Duodenal mucosa (tissue), 2 donors: ENCODE measurements around the gene CAND1.

Experiments used
- H3K27ac ChIP-seq: one replicate; pipeline ENCODE4 v1.7.0; 2013; ENCODE audit warnings: low read depth, low read length
- H3K27me3 ChIP-seq, 2 donors: one replicate each; pipeline ENCODE4 v1.7.0; 2013; ENCODE audit warnings: low read length in 2 of 2, control low read depth in 1 of 2; ENCODE audit not compliant: insufficient read depth in 2 of 2, control insufficient read depth in 1 of 2
- H3K36me3 ChIP-seq, 2 donors: one replicate each; pipeline ENCODE4 v1.7.0; 2013; ENCODE audit warnings: low read length in 2 of 2, control low read depth in 1 of 2; ENCODE audit not compliant: insufficient read depth in 2 of 2, control insufficient read depth in 1 of 2
- H3K4me1 ChIP-seq, 2 donors: one replicate each; pipeline ENCODE4 v1.7.0; 2013; ENCODE audit warnings: low read length in 2 of 2, control low read depth in 1 of 2; ENCODE audit not compliant: insufficient read depth in 2 of 2, control insufficient read depth in 1 of 2
- H3K4me3 ChIP-seq, 2 donors: one replicate each; pipeline ENCODE4 v1.7.0; 2013; ENCODE audit warnings: low read length in 2 of 2, low read depth in 1 of 2
- H3K9ac ChIP-seq, 2 donors: one replicate each; pipeline ENCODE4 v1.7.0; 2013; ENCODE audit warnings: low read length in 2 of 2, low read depth in 1 of 2
- H3K9me3 ChIP-seq, 2 donors: one replicate each; pipeline ENCODE4 v1.7.0; 2013; ENCODE audit warnings: low read length in 2 of 2, control low read depth in 1 of 2; ENCODE audit not compliant: control insufficient read depth in 1 of 2

Gene CAND1

DNA sequence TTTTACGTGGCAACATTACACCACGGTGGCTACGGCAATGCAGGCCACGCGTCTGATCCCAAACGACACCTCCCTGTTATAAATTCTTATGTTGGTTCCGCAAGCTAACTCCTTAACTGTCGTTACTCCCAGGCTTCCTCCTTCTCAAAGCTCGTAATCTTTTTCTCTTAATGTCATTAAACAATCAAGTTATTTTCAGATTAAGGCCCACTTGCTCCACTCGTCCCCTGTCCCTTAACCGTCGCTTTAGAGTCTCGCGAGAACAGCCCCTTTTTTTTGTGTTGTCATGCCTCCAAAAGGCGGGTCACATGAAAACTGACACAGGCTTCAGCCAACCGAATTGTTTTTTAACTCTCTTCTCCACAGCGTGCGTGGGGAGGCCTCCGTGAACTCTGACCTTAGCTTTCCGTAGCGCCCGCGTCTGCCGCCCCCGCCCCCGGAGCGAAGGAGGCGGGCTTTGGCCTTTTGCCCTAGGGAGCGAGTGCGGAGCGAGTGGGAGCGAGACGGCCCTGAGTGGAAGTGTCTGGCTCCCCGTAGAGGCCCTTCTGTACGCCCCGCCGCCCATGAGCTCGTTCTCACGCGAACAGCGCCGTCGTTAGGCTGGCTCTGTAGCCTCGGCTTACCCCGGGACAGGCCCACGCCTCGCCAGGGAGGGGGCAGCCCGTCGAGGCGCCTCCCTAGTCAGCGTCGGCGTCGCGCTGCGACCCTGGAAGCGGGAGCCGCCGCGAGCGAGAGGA lies at the start of gene CAND1:
Gene CAND1 (plus strand): TSS at position 463 of the 737 bp plus-strand sequence. CDS start 360 bp downstream, outside the sequence.
- H3K36me3 ChIP-seq = no peaks in the 10 kb centered on the region
- H3K27ac ChIP-seq = peak within 1 kb of the TSS; percentile 99
- peak within 1 kb of the TSS; percentile 96 for H3K9ac ChIP-seq
- no peaks in the 10 kb centered on the region for H3K9me3 ChIP-seq
- peaks cover 29 to 30% of the 10 kb centered on the region in 2 donors for H3K4me1 ChIP-seq
- H3K27me3 ChIP-seq = no peaks in the 10 kb centered on the region
- H3K4me3 ChIP-seq = peak within 1 kb of the TSS; percentile 75 to 93

- H3K27ac ChIP-seq = no peak overlapping the region
- no peaks in the 10 kb centered on the region for H3K36me3 ChIP-seq
- H3K4me1 ChIP-seq = no peaks in the 10 kb centered on the region
- no peak overlapping the region for H3K9ac ChIP-seq
- no peak overlapping the region for H3K4me3 ChIP-seq
- H3K9me3 ChIP-seq = no peaks in the 10 kb centered on the region
- peaks cover 0 to 3% of the 10 kb centered on the region in 2 donors for H3K27me3 ChIP-seq
Observed at GRCh38 chr12:67220065-67220464, 49.1 kb upstream of the CAND1 start.

- H3K9ac ChIP-seq = no peak overlapping the region
- no peaks in the 10 kb centered on the region for H3K36me3 ChIP-seq
- no peaks in the 10 kb centered on the region for H3K4me1 ChIP-seq
- H3K4me3 ChIP-seq = no peak overlapping the region
- peaks cover 0 to 3% of the 10 kb centered on the region in 2 donors for H3K27me3 ChIP-seq
- no peak overlapping the region for H3K27ac ChIP-seq
- H3K9me3 ChIP-seq = no peaks in the 10 kb centered on the region
Observed at GRCh38 chr12:67222302-67222701, 46.9 kb upstream of the CAND1 start.

- Histone ChIP-seq H3K27ac (no peak overlapping the region), H3K36me3 (no peaks in the 10 kb centered on the region), H3K4me1 (no peaks in the 10 kb centered on the region), H3K9me3 (no peaks in the 10 kb centered on the region), H3K4me3 (no peak overlapping the region), H3K9ac (no peak overlapping the region), H3K27me3 (no peaks in the 10 kb centered on the region)
Observed at GRCh38 chr12:67223225-67223624, 45.9 kb upstream of the CAND1 start.

- H3K4me3 ChIP-seq = no peak overlapping the region
- H3K9ac ChIP-seq = no peak overlapping the region
- H3K27ac ChIP-seq = no peak overlapping the region
- no peaks in the 10 kb centered on the region for H3K36me3 ChIP-seq
- H3K9me3 ChIP-seq = peaks cover 0 to 2% of the 10 kb centered on the region in 2 donors
- H3K4me1 ChIP-seq = no peaks in the 10 kb centered on the region
- H3K27me3 ChIP-seq = no peaks in the 10 kb centered on the region
Observed at GRCh38 chr12:67237231-67237630, 31.9 kb upstream of the CAND1 start.

GRCh38 chr12:67239061-67239460 lies 30.1 kb upstream of the CAND1 start:
- Histone ChIP-seq H3K9me3 (peaks cover 0 to 2% of the 10 kb centered on the region in 2 donors), H3K4me1 (no peaks in the 10 kb centered on the region), H3K36me3 (no peaks in the 10 kb centered on the region), H3K27ac (no peak overlapping the region), H3K27me3 (no peaks in the 10 kb centered on the region), H3K9ac (no peak overlapping the region), H3K4me3 (no peak overlapping the region)

DNA sequence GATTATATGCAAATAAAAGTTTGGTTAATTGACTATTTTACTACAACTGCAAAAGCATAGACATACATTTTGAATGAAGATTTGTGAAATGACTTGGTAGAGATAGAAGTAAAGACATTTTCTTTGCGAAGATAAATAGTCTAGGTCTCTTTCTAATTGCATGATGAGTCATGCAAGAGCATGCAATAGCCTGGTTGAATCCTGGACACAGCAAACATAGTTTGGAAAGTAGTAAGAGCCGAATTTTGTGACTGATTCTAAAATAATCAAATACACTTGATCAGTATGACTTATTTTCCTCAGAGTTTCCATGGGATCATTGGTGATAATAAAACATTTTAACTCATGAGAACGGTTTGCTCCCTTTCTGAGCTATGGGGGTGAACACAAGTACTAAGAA lies 27.7 kb upstream of the CAND1 start:
- Histone ChIP-seq H3K27ac (no peak overlapping the region), H3K9ac (no peak overlapping the region), H3K27me3 (no peaks in the 10 kb centered on the region), H3K4me1 (no peaks in the 10 kb centered on the region), H3K4me3 (no peak overlapping the region), H3K9me3 (no peaks in the 10 kb centered on the region), H3K36me3 (no peaks in the 10 kb centered on the region)

DNA sequence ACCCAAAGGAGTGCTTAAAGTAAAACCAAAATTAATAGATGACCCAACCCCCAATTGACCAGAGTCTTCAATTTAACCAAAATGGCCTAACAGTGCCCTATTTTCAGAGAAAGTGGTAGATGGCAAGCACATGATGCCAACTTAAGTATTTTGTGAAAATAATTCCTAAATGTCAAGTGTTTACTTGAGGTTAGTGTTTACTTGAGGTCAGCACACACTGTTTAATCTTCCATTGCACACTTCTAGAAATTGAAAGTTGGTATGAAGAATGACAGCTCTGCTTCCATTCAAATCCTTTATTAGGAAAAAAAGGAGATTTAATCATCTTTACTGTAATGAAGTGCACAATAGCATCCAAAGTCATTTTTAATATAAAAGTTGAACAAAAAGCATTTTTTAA lies 25.9 kb upstream of the CAND1 start:
- Histone ChIP-seq H3K9me3 (no peaks in the 10 kb centered on the region), H3K4me1 (no peaks in the 10 kb centered on the region), H3K4me3 (no peak overlapping the region), H3K27me3 (no peaks in the 10 kb centered on the region), H3K27ac (no peak overlapping the region), H3K9ac (no peak overlapping the region), H3K36me3 (no peaks in the 10 kb centered on the region)

GRCh38 chr12:67245571-67245970 lies 23.6 kb upstream of the CAND1 start:
- Histone ChIP-seq H3K27me3 (no peaks in the 10 kb centered on the region), H3K9me3 (no peaks in the 10 kb centered on the region), H3K36me3 (no peaks in the 10 kb centered on the region), H3K27ac (no peak overlapping the region), H3K4me1 (no peaks in the 10 kb centered on the region), H3K9ac (no peak overlapping the region), H3K4me3 (no peak overlapping the region)

DNA sequence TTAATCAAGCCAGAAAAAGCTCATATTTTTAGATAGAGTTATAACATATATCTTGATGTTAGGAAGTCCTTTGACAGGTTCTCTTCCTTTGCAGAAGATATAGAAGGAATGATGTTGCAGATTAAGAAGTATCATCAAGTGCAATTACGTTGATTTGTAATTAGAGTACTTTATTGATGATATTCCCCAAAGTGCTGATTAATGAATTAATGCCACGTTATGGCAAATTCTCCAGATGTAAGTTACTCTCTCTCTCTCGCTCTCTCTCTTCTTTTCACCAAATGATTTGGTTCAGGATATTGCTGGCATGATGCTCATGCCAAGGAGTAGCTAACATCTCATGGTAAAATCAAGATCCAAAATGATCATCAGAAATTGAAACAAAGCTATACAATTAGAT lies 18.1 kb upstream of the CAND1 start:
- Histone ChIP-seq H3K27ac (no peak overlapping the region), H3K27me3 (no peaks in the 10 kb centered on the region), H3K4me1 (no peaks in the 10 kb centered on the region), H3K9me3 (no peaks in the 10 kb centered on the region), H3K4me3 (no peak overlapping the region), H3K9ac (no peak overlapping the region), H3K36me3 (no peaks in the 10 kb centered on the region)
